Astrocyte of the cerebellum (primary cell): ENCODE measurements around the gene ABHD11.

ENCODE experiments used
- DNase-seq: peaks from one replicate; pipeline ENCODE4 v3.0.0-alpha.2; 2011; ENCODE audit warnings: low read depth
- H3K4me3 ChIP-seq: 2 replicates; pipeline ENCODE4 v1.5.1; 2011; ENCODE audit warnings: mild to moderate bottlenecking, low read depth, low read length, moderate library complexity
- in situ Hi-C: cut with HindIII; loops from 2 replicates; pipeline ENCODE4 v1.10.0; 2017; ENCODE audit warnings: low sequenced_read_pairs
- TF ChIP-seq, protein P1 (sequence below): IDR thresholded peaks from 2 replicates; pipeline ENCODE4 v1.5.1; 2012; ENCODE audit warnings: low read length, low read depth, moderate library complexity, mild to moderate bottlenecking; ENCODE audit errors: missing control alignments

The ABHD11 gene

DNA sequence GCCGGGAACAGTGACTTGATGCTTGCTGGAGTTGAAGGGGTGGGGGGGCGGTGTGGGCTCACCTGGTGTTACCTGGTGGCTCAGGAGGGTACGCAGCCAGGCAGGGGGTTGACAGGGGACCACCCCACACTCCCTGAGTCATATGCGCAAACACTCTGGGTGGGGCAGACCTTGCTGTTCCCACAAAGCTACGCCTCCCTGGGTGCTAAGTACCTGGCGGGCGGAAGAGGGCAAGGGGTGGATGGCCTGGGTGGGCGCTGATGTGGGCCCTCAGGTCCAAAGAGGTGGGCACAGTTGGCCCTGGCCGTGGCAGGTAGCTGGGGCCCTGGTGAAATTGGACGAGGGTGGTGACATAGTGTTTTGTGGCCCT is 33.1 kb downstream of the ABHD11 start:
- DNase-seq, result no peak
- H3K4me3 ChIP-seq, result no peak overlapping the region
- TF ChIP-seq, protein P1, sequence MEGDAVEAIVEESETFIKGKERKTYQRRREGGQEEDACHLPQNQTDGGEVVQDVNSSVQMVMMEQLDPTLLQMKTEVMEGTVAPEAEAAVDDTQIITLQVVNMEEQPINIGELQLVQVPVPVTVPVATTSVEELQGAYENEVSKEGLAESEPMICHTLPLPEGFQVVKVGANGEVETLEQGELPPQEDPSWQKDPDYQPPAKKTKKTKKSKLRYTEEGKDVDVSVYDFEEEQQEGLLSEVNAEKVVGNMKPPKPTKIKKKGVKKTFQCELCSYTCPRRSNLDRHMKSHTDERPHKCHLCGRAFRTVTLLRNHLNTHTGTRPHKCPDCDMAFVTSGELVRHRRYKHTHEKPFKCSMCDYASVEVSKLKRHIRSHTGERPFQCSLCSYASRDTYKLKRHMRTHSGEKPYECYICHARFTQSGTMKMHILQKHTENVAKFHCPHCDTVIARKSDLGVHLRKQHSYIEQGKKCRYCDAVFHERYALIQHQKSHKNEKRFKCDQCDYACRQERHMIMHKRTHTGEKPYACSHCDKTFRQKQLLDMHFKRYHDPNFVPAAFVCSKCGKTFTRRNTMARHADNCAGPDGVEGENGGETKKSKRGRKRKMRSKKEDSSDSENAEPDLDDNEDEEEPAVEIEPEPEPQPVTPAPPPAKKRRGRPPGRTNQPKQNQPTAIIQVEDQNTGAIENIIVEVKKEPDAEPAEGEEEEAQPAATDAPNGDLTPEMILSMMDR, result no peak
- in situ Hi-C loops, result no loop called here

DNA sequence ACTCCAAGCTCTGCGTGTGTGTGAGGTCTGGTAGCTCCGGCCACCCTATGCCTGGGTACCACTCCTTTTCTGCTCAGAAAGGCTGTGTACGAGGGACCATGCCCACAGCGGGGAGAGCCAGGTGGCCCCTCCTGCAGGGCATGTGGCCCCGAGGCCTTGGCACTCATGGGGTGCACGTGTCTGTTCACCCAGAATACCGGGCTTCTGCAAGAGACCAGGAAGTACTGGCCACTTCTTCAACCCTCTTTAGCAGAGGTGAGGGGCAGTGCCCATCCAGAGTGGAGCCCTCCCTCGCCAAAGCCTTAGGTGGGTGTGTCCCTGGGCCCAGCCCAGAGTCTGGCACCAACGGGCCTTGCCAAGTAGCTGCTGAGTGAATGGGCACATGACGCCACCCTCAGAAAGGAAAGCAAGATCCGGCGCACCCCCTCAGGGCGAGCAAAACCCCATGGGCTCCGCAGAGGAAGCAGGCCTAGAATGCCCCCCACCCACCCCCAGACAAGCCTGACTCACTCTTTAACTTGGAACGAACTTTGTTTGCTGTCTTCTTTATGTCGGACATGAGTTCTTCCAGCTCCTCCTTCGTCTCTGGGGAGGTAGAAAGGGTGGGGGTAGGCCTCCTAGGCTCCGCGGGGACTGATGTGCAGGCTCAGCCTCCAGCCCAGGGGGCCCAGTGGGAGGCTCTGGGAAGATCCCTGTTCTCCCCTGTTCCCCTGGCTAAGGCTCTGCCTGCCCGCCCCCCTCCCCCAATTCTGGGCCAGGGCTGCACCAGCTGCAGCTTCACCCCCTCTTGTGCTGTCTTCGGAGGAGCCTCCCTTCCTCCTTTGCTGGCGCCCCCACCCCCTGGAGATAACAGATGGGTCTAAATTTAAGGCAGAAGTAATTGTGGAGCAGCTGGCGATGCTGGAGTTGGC is 33.7 kb downstream of the ABHD11 start:
- H3K4me3 ChIP-seq, result no peak overlapping the region
- TF ChIP-seq, protein P1, result no peak
- in situ Hi-C loops, result no loop called here
- no peak for DNase-seq

DNA sequence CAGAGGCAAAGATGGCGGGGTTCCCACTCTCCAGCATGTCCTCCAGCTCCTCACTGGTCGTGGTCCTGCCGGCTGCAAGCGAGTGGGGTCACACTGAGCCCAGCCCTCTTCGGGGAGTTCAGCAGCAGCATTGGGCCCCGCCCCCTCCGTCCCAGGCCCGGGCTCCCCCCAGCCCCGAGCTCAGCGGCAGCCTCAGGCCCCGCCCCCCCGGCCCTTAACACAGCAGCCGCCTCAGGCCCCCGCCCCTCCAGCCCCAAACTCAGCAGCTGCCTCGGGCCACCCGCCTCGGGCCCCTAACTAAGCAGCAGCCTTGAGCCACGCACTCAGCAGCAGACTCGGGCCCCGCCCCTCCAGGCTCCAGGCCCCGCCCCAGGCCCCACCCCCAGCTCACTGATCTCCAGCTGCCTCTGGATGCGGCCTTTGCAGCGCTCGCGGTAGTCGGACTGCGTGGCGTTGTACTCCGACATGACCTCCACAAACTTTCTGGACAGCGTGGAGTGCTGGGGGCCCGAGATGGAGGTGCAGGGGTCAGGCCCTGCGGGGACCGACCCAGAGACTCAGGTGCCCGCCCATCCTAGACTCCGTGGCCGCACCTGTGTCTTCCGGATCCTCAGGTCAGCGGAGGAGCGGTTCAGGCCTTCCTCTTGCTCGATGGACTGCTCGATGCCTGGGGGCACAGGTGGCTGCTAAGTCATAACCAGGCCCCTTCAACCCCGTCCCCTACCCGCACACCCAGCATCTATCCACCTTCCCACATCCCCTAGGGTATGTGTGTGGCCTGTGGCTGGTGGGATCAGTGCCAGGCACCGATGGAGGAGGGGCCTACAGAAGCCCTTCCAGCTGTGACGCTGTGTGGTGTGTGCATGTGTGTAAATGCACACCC is 34.6 kb downstream of the ABHD11 start:
- H3K4me3 ChIP-seq, result no peak overlapping the region
- in situ Hi-C loops, result no loop called here
- TF ChIP-seq, protein P1, result no peak
- DNase-seq, result no peak

DNA sequence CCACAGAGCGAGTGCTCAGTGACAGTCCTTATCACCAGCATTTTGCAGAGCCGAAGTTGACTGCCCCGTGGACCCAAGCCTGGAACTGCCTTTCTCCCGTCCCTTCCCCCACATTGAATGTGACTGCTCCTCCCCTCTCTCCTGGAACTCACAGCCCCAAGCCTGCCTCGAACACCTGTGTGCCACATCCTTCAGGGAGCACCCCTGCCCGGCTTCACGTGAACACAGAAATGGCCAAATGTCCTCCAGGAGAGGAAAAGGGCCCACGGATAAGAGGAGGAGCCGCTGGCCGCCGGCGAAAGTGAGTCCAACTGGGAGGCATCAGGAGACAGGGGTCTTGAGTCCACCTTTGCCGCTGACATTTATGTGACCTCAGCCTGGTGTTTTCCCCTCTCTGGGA is 35.4 kb downstream of the ABHD11 start:
- TF ChIP-seq, protein P1, result no peak
- in situ Hi-C loops, result no loop called here
- H3K4me3 ChIP-seq, result no peak overlapping the region
- DNase-seq, result no peak

DNA sequence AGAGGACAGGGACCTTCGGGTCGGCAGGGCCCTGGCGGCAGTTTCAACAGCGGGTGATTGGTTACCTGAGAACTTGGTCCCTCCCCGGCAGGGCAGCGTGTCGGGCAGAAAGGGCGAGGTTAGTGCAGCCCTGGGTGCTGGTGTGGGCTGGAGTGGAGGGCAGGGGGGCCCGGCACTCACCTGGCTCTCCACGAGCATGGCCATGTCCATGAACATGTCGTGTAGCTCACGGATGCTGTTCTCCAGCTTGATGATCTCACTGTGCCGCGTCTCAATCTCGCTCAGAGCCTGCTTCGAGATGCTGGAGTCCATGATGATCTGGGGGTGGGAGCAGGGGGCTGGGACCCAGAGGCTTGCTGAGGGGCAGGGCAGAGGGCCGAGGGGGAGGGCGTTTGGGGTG is 35.9 kb downstream of the ABHD11 start:
- no peak for DNase-seq
- in situ Hi-C loops, result no loop called here
- no peak overlapping the region for H3K4me3 ChIP-seq
- TF ChIP-seq, protein P1, result no peak

DNA sequence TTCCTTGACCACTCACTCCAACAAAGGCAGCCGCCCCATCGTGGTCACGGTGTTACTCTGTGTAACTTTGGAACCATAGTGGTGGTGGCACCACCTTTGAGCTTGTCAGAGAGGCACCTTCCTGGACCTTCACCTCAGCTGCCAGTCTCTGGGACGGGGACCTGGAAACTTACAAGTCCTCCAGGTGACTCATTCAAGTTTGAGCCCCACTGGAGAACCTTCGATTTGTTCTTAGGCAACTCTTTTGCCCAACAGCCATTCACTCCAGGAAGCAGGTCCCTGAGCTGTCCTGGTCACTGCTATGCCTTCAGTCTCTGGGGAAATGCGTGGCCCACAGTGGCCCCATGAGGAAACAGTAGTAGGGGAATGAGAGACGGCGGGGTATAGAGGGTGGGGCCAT is 36.4 kb downstream of the ABHD11 start:
- H3K4me3 ChIP-seq, result no peak overlapping the region
- in situ Hi-C loops, result no loop called here
- DNase-seq, result no peak
- TF ChIP-seq, protein P1, result no peak
